Esophagus muscularis mucosa (tissue), 4 donors: ENCODE measurements around the gene TMEM175. TPM values are rescaled to one million over a fixed set of nuclear protein-coding genes. Genes with fewer than 3 reads are reported as not detected.

ENCODE experiments used
- DNase-seq: peaks from one replicate; pipeline ENCODE4 v3.0.0-alpha.2; 2017; ENCODE audit errors: extremely low spot score
- H3K27ac ChIP-seq, 4 donors: fragments of 200-600 bp; sonication (generic); replicated peaks in 1 of 4; 1 replicate in 3 of 4; 2 replicates in 1 of 4; pipeline ENCODE4 v1.5.1; 2016 to 2019; ENCODE audit warnings: mild to moderate bottlenecking in 1 of 4
- H3K27me3 ChIP-seq, 4 donors: fragments of 200-600 bp; sonication (generic); one replicate each; pipeline versions ENCODE4 v1.5.1 to v1.6.0; 2016 to 2019
- H3K36me3 ChIP-seq, 4 donors: fragments of 200-600 bp; sonication (generic); one replicate each; pipeline ENCODE4 v1.5.1; 2016 to 2019
- H3K4me1 ChIP-seq, 4 donors: fragments of 200-600 bp; sonication (generic); one replicate each; pipeline ENCODE4 v1.5.1; 2016 to 2019
- H3K4me3 ChIP-seq, 4 donors: fragments of 200-600 bp; sonication (generic); 1 replicate in 2 of 4; 2 replicates in 2 of 4; pipeline ENCODE4 v1.5.1; 2016 to 2019; ENCODE audit warnings: mild to moderate bottlenecking in 4 of 4, moderate library complexity in 1 of 4
- H3K9me3 ChIP-seq, 4 donors: fragments of 200-600 bp; sonication (generic); 1 replicate in 3 of 4; 2 replicates in 1 of 4; pipeline ENCODE4 v1.5.1; 2016 to 2019
- CTCF ChIP-seq, 3 experiments: fragments of 200-600 bp in 2 of 3; fragments of 450-650 bp in 1 of 3; sonication (generic) in 2 of 3; IDR thresholded peaks; one replicate each; pipeline ENCODE4 v1.5.1; 2017 to 2019; ENCODE audit warnings: antibody characterized with exemption in 3 of 3, mild to moderate bottlenecking in 2 of 3, moderate library complexity in 1 of 3
- EP300 ChIP-seq: sonication (generic); formaldehyde crosslinking; IDR thresholded peaks from one replicate; pipeline ENCODE4 v1.6.1; 2017; ENCODE audit warnings: antibody characterized with exemption
- POLR2A ChIP-seq: fragments of 450-650 bp; IDR thresholded peaks from one replicate; pipeline ENCODE4 v1.6.1; 2017; ENCODE audit warnings: antibody characterized with exemption, moderate library complexity, mild to moderate bottlenecking, low read depth
- POLR2AphosphoS5 ChIP-seq, 2 donors: sonication (generic); formaldehyde crosslinking; IDR thresholded peaks; one replicate each; pipeline ENCODE4 v1.6.1; 2017; ENCODE audit warnings: antibody characterized with exemption in 2 of 2
- WGBS: methylation state at CpG from one replicate; pipeline ENCODE4 v1.1.5; 2018; 5-methylcytosine and 5-hydroxymethylcytosine counted together
- intact Hi-C: fragments of 100-400 bp; cut with DNase I; formaldehyde crosslinking; loops from one replicate; pipeline ENCODE4 v1.15.1; 2023
- total RNA-seq, 4 donors: library from RNA; depleted of rRNA; stranded (reverse); fragments of >200 nt; gene quantifications; one replicate each; pipeline versions ENCODE4 v1.1.0 to v1.2.1, GENCODE V29; 2016

The TMEM175 gene
- total RNA-seq, 4 donors from 2014 or later: 17.6 to 39.5 (median 20.0) TPM

GRCh38 chr4:907103-907400 is 25.2 kb upstream of the TMEM175 start:
- Histone ChIP-seq H3K27ac (no peak overlapping the region), H3K9me3 (no peaks in the 10 kb centered on the region), H3K36me3 (peaks cover 10 to 73% (median 63%) of the 10 kb centered on the region in 4 donors), H3K4me1 (no peaks in the 10 kb centered on the region), H3K27me3 (no peaks in the 10 kb centered on the region), H3K4me3 (no peak overlapping the region)
- intact Hi-C loops: no loop called here
- WGBS: 94% methylated on average over 7 of the region's 7 CpGs
- TF ChIP-seq CTCF (IDR thresholded peaks at IDR 0.05) (no peak), POLR2AphosphoS5 (IDR thresholded peaks at IDR 0.05) (no peak), EP300 (no peak), POLR2A (no peak)
- DNase-seq: no peak

- Histone ChIP-seq H3K27me3 (no peaks in the 10 kb centered on the region), H3K4me1 (no peaks in the 10 kb centered on the region), H3K4me3 (no peak overlapping the region), H3K36me3 (peaks cover 12 to 77% (median 67%) of the 10 kb centered on the region in 4 donors), H3K9me3 (no peaks in the 10 kb centered on the region), H3K27ac (no peak overlapping the region)
- intact Hi-C loops: no loop called here
- TF ChIP-seq POLR2AphosphoS5 (IDR thresholded peaks at IDR 0.05) (no peak), CTCF (IDR thresholded peaks at IDR 0.05) (no peak), EP300 (no peak), POLR2A (no peak)
- WGBS: 79% methylated on average over 31 of the region's 35 CpGs
- no peak for DNase-seq
Measured at GRCh38 chr4:907691-908425, 24.4 kb upstream of the TMEM175 start.

- no peaks in the 10 kb centered on the region for H3K27me3 ChIP-seq
- H3K36me3 ChIP-seq: peaks cover 12 to 70% (median 60%) of the 10 kb centered on the region in 4 donors
- TF ChIP-seq POLR2A (no peak), POLR2AphosphoS5 (IDR thresholded peaks at IDR 0.05) (no peak), CTCF (IDR thresholded peaks at IDR 0.05) (no peak), EP300 (no peak)
- no peak overlapping the region for H3K4me3 ChIP-seq
- no peaks in the 10 kb centered on the region for H3K4me1 ChIP-seq
- intact Hi-C loops: no loop called here
- WGBS: 94% methylated on average over 26 of the region's 26 CpGs
- DNase-seq: no peak
- no peaks in the 10 kb centered on the region for H3K9me3 ChIP-seq
- no peak overlapping the region for H3K27ac ChIP-seq
Measured at GRCh38 chr4:909131-909571, 23.1 kb upstream of the TMEM175 start.

- no peak for DNase-seq
- Histone ChIP-seq H3K4me1 (peaks cover 0 to under 1% (median 0%) of the 10 kb centered on the region in 4 donors), H3K9me3 (no peaks in the 10 kb centered on the region), H3K4me3 (no peak overlapping the region), H3K27me3 (no peaks in the 10 kb centered on the region), H3K27ac (no peak overlapping the region), H3K36me3 (peaks cover 12 to 63% (median 55%) of the 10 kb centered on the region in 4 donors)
- WGBS: 90% methylated on average over 4 of the region's 12 CpGs
- intact Hi-C loops: no loop called here
- TF ChIP-seq EP300 (no peak), POLR2AphosphoS5 (IDR thresholded peaks at IDR 0.05) (no peak), POLR2A (no peak), CTCF (IDR thresholded peaks at IDR 0.05) (no peak)
Measured at GRCh38 chr4:909821-910220, 22.4 kb upstream of the TMEM175 start.
